ENCODE measurements around the gene INTS11. TPM values are rescaled to one million over a fixed set of nuclear protein-coding genes. Genes with fewer than 3 reads are reported as not detected.
A peak's percentile ranks its signal among the peaks of the same experiment; 100 is the strongest.

Gene INTS11
- total and polyA plus RNA-seq, 9 of the 15 experiments (the other 6 are each of a cell fraction or from before 2014, with no cell fraction given) = 3.6 to 183 (median 110) TPM

- in situ Hi-C loops (cut with MboI) = no loop called here
- 37% methylated on average over 24 of the region's 26 CpGs for WGBS (ENCODE audit: insufficient coverage, low coverage, missing lambda C conversion rate)
- peaks cover 16 to 56% of the 10 kb centered on the region in 2 experiments for H3K4me1 ChIP-seq (replicated peaks in 1 of 2; ENCODE audit: control insufficient read depth in 2 of 2, insufficient read depth in 2 of 2, low read length in 2 of 2)
- no peaks in the 10 kb centered on the region; the same call in 1 of the 2 replicates for H3K9me3 ChIP-seq (replicated peaks; ENCODE audit: control insufficient read depth, insufficient read depth, low read depth, low read length)
- POLR2A ChIA-PET = interaction anchor here (0.7 to 1.8 kb wide), 9 partner anchors 15 to 76 kb away, joined by 3 to 6 read pairs (median 3); partner anchors contain the start of genes CCNL2 and MRPL20
- H3K36me3 ChIP-seq (ENCODE audit: control insufficient read depth, insufficient read depth, low read length) = peaks cover 26% of the 10 kb centered on the region
- no TSS peak for BruUV-seq (replicated peaks)
- no peak overlapping the region for H2AFZ ChIP-seq (ENCODE audit: low read depth, low read length)
- H3K79me2 ChIP-seq (ENCODE audit: control insufficient read depth, insufficient read depth, low read length) = peaks cover 31% of the 10 kb centered on the region
- H4K20me1 ChIP-seq (replicated peaks; ENCODE audit: control insufficient read depth, insufficient read depth, low read length) = peaks cover 7% of the 10 kb centered on the region; the same call in 1 of the 2 replicates
- peaks cover 6% of the 10 kb centered on the region for H3K9me1 ChIP-seq (ENCODE audit: control insufficient read depth, insufficient read depth, low read length)
- intact Hi-C loops (cut with micrococcal nuclease) = loop anchor here (2.0 to 10.0 kb wide), 2 partner anchors 21 to 133 kb away; no protein-coding TSS in a partner anchor
- peak; percentile 71 for FAIRE-seq
- H3K4me3 ChIP-seq = no peak overlapping the region
- CTCF ChIA-PET (ENCODE audit: low intra/inter-chr PET ratio) = no interaction called here
- peak; percentile 80 to 87 (median 82) for DNase-seq (ENCODE audit: extremely low read depth in 1 of 4, low spot score in 3 of 4)
- peak; percentile 69 for ATAC-seq
- H3K27ac ChIP-seq (ENCODE audit: extremely low read depth, low read depth, low read length) = 0 out of 3 replicates have a peak overlapping the region, but pooled peaks have one; percentile 11
- H3K9ac ChIP-seq (ENCODE audit: insufficient read depth in 1 of 2, low read depth in 2 of 2, low read length in 2 of 2) = peak overlapping the region; percentile 15 to 47; a peak in 2 of 4 replicates
- H3K27me3 ChIP-seq (ENCODE audit: control insufficient read depth in 2 of 2, insufficient read depth in 2 of 2, low read length in 2 of 2) = no peaks in the 10 kb centered on the region
- H3K4me2 ChIP-seq (ENCODE audit: insufficient read depth, low read length) = no peak overlapping the region; the same call in 1 of the 2 replicates
- TF ChIP-seq ATF4 (CRISPR knock-in tag; IDR thresholded peaks at IDR 0.05) (peak; percentile 3; the same call in 1 of the 2 replicates), ZNF3 (CRISPR knock-in tag; IDR thresholded peaks at IDR 0.05) (no peak), TRIM28 (IDR thresholded peaks at IDR 0.05) (no peak), POLR2AphosphoS5 (IDR thresholded peaks at IDR 0.05; ENCODE audit: control insufficient read depth, insufficient read depth, low read depth, low read length) (peak; percentile 56; the same call in 1 of the 2 replicates), JUNB (CRISPR knock-in tag; conservative IDR thresholded peaks at IDR 0.05) (no peak), EZH2 (IDR thresholded peaks at IDR 0.05; ENCODE audit: borderline replicate concordance, low read depth, low read length) (no peak), RFX1 (IDR thresholded peaks at IDR 0.05) (no peak), SMC3 (conservative IDR thresholded peaks at IDR 0.05; ENCODE audit: insufficient read depth, low read depth, low read length) (peak; percentile 88), THAP7 (CRISPR knock-in tag; IDR thresholded peaks at IDR 0.05) (no peak), KLF6 (CRISPR knock-in tag; IDR thresholded peaks at IDR 0.05; ENCODE audit: borderline replicate concordance) (no peak), MTF1 (CRISPR knock-in tag; IDR thresholded peaks at IDR 0.05; ENCODE audit: borderline replicate concordance) (no peak), TCFL5 (CRISPR knock-in tag; conservative IDR thresholded peaks at IDR 0.05) (no peak), ZSCAN32 (CRISPR knock-in tag; IDR thresholded peaks at IDR 0.05) (no peak), TEAD4 (IDR thresholded peaks at IDR 0.05; ENCODE audit: low read length) (no peak), TEAD4 (CRISPR knock-in tag; IDR thresholded peaks at IDR 0.05; ENCODE audit: borderline replicate concordance) (no peak), BDP1 (IDR thresholded peaks at IDR 0.05; ENCODE audit: insufficient read depth, insufficient read length) (no peak), ZNF133 (CRISPR knock-in tag; IDR thresholded peaks at IDR 0.05) (no peak), ARID3A (IDR thresholded peaks at IDR 0.05; ENCODE audit: borderline replicate concordance, low read depth, low read length) (no peak), HMG20B (CRISPR knock-in tag; IDR thresholded peaks at IDR 0.05) (no peak), BCL6 (CRISPR knock-in tag; IDR thresholded peaks at IDR 0.05) (no peak)
These were observed 47.6 kb upstream of the INTS11 start for GRCh38 chr1:1371746-1372711.

Data from K562 (cell line).